ENCODE measurements around the gene BACH1.

The BACH1 gene

DNA sequence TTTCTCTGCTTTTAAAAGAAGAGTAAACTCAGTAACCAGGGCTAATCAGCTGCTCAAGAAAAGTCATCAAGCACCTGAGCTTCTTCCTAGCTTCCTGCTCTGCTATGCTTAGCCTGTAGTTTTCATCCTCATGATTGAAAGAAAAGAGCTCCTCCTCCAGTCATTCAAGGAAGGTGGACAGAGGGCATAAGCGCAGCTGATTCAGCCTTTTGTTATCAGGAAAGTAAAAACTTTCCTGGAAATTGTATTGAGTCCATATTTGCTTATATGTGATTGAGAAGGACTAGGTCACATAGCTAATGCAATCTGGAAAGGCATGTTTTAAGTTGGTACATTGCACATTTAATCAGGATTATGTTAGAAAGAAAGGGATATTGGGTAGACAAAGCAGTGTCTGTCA lies 8.5 kb upstream of the BACH1 start:
- Histone ChIP-seq H4K20me1 (ENCODE audit: insufficient read depth, low read length) (no peaks in the 10 kb centered on the region), H3K79me2 (ENCODE audit: low read length) (no peaks in the 10 kb centered on the region), H3K9me2 (replicated peaks; ENCODE audit: insufficient read depth, low read length) (no peaks in the 10 kb centered on the region), H3K27ac (ENCODE audit: low read length) (no peak overlapping the region), H3K9me3 (replicated peaks; ENCODE audit: insufficient read depth, low read length) (no peaks in the 10 kb centered on the region), H3F3A (ENCODE audit: insufficient read depth, low read length) (no peaks in the 10 kb centered on the region), H3K4me3 (ENCODE audit: low read length) (no peak overlapping the region), H3K36me3 (replicated peaks; ENCODE audit: insufficient read depth, low read length) (no peaks in the 10 kb centered on the region), H3K9ac (ENCODE audit: low read length) (no peak overlapping the region), H3K4me2 (ENCODE audit: low read depth, low read length) (no peak overlapping the region), H3K27me3 (replicated peaks; ENCODE audit: insufficient read depth, low read length) (no peaks in the 10 kb centered on the region), H3K4me1 (ENCODE audit: low read length) (peaks cover 4% of the 10 kb centered on the region; the same call in 1 of the 2 replicates), H2AFZ (ENCODE audit: low read length) (no peak overlapping the region)
- no peak for DNase-seq
- no peak for TF ChIP-seq EZH2phosphoT487 (IDR thresholded peaks at IDR 0.05; ENCODE audit: low read length)
- no peak for TF ChIP-seq EZH2 (optimal IDR thresholded peaks at IDR 0.05; ENCODE audit: low read depth, low read length)
- no peak for TF ChIP-seq CTCF (IDR thresholded peaks at IDR 0.05; ENCODE audit: low read length)

GRCh38 chr21:29293495-29293894 lies 5.2 kb upstream of the BACH1 start:
- peaks cover 16% of the 10 kb centered on the region for H3K4me1 ChIP-seq (ENCODE audit: low read length)
- no peaks in the 10 kb centered on the region for H3K36me3 ChIP-seq (replicated peaks; ENCODE audit: insufficient read depth, low read length)
- no peak for TF ChIP-seq CTCF (IDR thresholded peaks at IDR 0.05; ENCODE audit: low read length)
- TF ChIP-seq EZH2 (optimal IDR thresholded peaks at IDR 0.05; ENCODE audit: low read depth, low read length): no peak
- no peak for TF ChIP-seq EZH2phosphoT487 (IDR thresholded peaks at IDR 0.05; ENCODE audit: low read length)
- H2AFZ ChIP-seq (ENCODE audit: low read length): no peak overlapping the region
- H3K27me3 ChIP-seq (replicated peaks; ENCODE audit: insufficient read depth, low read length): no peaks in the 10 kb centered on the region
- H3K79me2 ChIP-seq (ENCODE audit: low read length): no peaks in the 10 kb centered on the region
- H3K9ac ChIP-seq (ENCODE audit: low read length): no peak overlapping the region
- peaks cover 15% of the 10 kb centered on the region for H3F3A ChIP-seq (ENCODE audit: insufficient read depth, low read length)
- H3K27ac ChIP-seq (ENCODE audit: low read length): no peak overlapping the region
- H4K20me1 ChIP-seq (ENCODE audit: insufficient read depth, low read length): no peaks in the 10 kb centered on the region
- H3K9me2 ChIP-seq (replicated peaks; ENCODE audit: insufficient read depth, low read length): no peaks in the 10 kb centered on the region
- H3K9me3 ChIP-seq (replicated peaks; ENCODE audit: insufficient read depth, low read length): no peaks in the 10 kb centered on the region
- DNase-seq: no peak
- H3K4me3 ChIP-seq (ENCODE audit: low read length): no peak overlapping the region
- H3K4me2 ChIP-seq (ENCODE audit: low read depth, low read length): no peak overlapping the region

GRCh38 chr21:29295066-29295650 lies 3.6 kb upstream of the BACH1 start:
- H3K27me3 ChIP-seq (replicated peaks; ENCODE audit: insufficient read depth, low read length): no peaks in the 10 kb centered on the region
- no peaks in the 10 kb centered on the region for H3K9me2 ChIP-seq (replicated peaks; ENCODE audit: insufficient read depth, low read length)
- H3K9me3 ChIP-seq (replicated peaks; ENCODE audit: insufficient read depth, low read length): no peaks in the 10 kb centered on the region
- no peaks in the 10 kb centered on the region for H3K36me3 ChIP-seq (replicated peaks; ENCODE audit: insufficient read depth, low read length)
- H3K4me3 ChIP-seq (ENCODE audit: low read length): no peak overlapping the region
- no peak for DNase-seq
- H3K9ac ChIP-seq (ENCODE audit: low read length): no peak overlapping the region
- no peak overlapping the region for H3K4me2 ChIP-seq (ENCODE audit: low read depth, low read length)
- H3F3A ChIP-seq (ENCODE audit: insufficient read depth, low read length): peaks cover 25% of the 10 kb centered on the region
- H2AFZ ChIP-seq (ENCODE audit: low read length): no peak overlapping the region
- peaks cover 11% of the 10 kb centered on the region for H3K79me2 ChIP-seq (ENCODE audit: low read length)
- H4K20me1 ChIP-seq (ENCODE audit: insufficient read depth, low read length): no peaks in the 10 kb centered on the region
- peaks cover 16% of the 10 kb centered on the region for H3K4me1 ChIP-seq (ENCODE audit: low read length)
- TF ChIP-seq CTCF (IDR thresholded peaks at IDR 0.05; ENCODE audit: low read length) (no peak), EZH2phosphoT487 (IDR thresholded peaks at IDR 0.05; ENCODE audit: low read length) (no peak), EZH2 (optimal IDR thresholded peaks at IDR 0.05; ENCODE audit: low read depth, low read length) (no peak)
- no peak overlapping the region for H3K27ac ChIP-seq (ENCODE audit: low read length)
